GM18498 (cell line): ENCODE results near the gene C14orf119.
A peak's percentile ranks its signal among the peaks of the same experiment; 100 is the strongest.

Experiments used
- ATAC-seq: cut with Tn5 transposase; IDR thresholded peaks from one replicate; pipeline ENCODE4 v1.9.1; 2021; ENCODE audit warnings: mild to moderate bottlenecking, moderate library complexity; ENCODE audit not compliant: unreplicated experiment

The C14orf119 gene

GRCh38 chr14:23095196-23096108 lies at the start of gene C14orf119:
Gene C14orf119, plus strand, starts transcription at chr14:23095505. Its CDS starts 2,154 bp downstream, at chr14:23097659.
- ATAC-seq: peak; percentile 93

- no peak for ATAC-seq
Measured at GRCh38 chr14:23047034-23047634, 48.2 kb upstream of the C14orf119 start.

- no peak for ATAC-seq
Measured at GRCh38 chr14:23047751-23048693, 47.3 kb upstream of the C14orf119 start.

- ATAC-seq: no peak
Measured at GRCh38 chr14:23049011-23049410, 46.3 kb upstream of the C14orf119 start.

GRCh38 chr14:23051141-23052057 lies 43.9 kb upstream of the C14orf119 start:
- ATAC-seq: no peak

- ATAC-seq: no peak
Measured at GRCh38 chr14:23052182-23052623, 43.1 kb upstream of the C14orf119 start.

GRCh38 chr14:23052671-23053070 lies 42.6 kb upstream of the C14orf119 start:
- no peak for ATAC-seq

GRCh38 chr14:23053426-23053825 lies 41.9 kb upstream of the C14orf119 start:
- no peak for ATAC-seq

GRCh38 chr14:23054000-23054811 lies 41.1 kb upstream of the C14orf119 start:
- ATAC-seq: no peak

GRCh38 chr14:23055147-23055550 lies 40.2 kb upstream of the C14orf119 start:
- ATAC-seq: no peak

GRCh38 chr14:23055621-23056144 lies 39.6 kb upstream of the C14orf119 start:
- ATAC-seq: no peak

- ATAC-seq: peak; percentile 56
Measured at GRCh38 chr14:23056145-23056955, 39.0 kb upstream of the C14orf119 start.

GRCh38 chr14:23056956-23057756 lies 38.1 kb upstream of the C14orf119 start, which contains the start of gene CDH24:
Gene CDH24, minus strand, starts transcription at chr14:23057520. Its CDS starts 1,787 bp downstream, at chr14:23055733.
- ATAC-seq: peak; percentile 63

- ATAC-seq: peak; percentile 67
Measured at GRCh38 chr14:23057757-23058653, 37.3 kb upstream of the C14orf119 start.

- no peak for ATAC-seq
Measured at GRCh38 chr14:23058654-23059504, 36.4 kb upstream of the C14orf119 start.
